Measurements from ENCODE around the gene PRR19.
"Not testable (repeated sequence)": the region's sequence is repeated elsewhere in the genome, so short reads cannot be mapped to it uniquely, and the experiment has no call there.

The PRR19 gene

DNA sequence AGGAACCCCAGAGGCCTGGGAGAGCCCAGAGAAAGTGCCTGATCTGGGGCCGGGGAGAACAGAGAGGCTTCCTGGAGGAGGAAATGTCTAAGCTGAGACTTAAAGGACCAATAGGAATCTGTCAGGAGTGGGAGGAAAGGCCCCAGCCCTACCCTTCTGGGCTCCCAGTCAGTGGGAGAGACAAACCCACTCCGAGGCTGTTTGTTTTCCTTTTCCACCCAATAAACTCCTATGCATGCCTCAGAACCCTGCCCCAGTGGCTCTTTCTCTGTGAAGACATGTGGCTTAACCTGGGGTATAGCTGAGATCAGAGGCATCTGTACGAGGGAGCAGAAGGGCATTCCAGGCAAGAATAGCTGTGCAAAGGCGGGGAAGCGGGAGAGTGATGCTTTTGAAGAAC is 25.4 kb downstream of the PRR19 start:
- no peak for DNase-seq
- H3K4me3 Mint-ChIP-seq, result peak overlapping the region; percentile 89
- TF ChIP-seq, protein P1, sequence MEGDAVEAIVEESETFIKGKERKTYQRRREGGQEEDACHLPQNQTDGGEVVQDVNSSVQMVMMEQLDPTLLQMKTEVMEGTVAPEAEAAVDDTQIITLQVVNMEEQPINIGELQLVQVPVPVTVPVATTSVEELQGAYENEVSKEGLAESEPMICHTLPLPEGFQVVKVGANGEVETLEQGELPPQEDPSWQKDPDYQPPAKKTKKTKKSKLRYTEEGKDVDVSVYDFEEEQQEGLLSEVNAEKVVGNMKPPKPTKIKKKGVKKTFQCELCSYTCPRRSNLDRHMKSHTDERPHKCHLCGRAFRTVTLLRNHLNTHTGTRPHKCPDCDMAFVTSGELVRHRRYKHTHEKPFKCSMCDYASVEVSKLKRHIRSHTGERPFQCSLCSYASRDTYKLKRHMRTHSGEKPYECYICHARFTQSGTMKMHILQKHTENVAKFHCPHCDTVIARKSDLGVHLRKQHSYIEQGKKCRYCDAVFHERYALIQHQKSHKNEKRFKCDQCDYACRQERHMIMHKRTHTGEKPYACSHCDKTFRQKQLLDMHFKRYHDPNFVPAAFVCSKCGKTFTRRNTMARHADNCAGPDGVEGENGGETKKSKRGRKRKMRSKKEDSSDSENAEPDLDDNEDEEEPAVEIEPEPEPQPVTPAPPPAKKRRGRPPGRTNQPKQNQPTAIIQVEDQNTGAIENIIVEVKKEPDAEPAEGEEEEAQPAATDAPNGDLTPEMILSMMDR (IDR thresholded peaks at IDR 0.05), result no peak
- H3K9me3 Mint-ChIP-seq, result no peaks in the 10 kb centered on the region
- H3K36me3 Mint-ChIP-seq (ENCODE audit: low read depth), result no peaks in the 10 kb centered on the region
- peaks cover 54% of the 10 kb centered on the region for H3K4me1 Mint-ChIP-seq
- no peak overlapping the region for H3K27ac Mint-ChIP-seq
- H3K27me3 Mint-ChIP-seq (ENCODE audit: low read depth, poor library complexity), result peaks cover 37% of the 10 kb centered on the region

DNA sequence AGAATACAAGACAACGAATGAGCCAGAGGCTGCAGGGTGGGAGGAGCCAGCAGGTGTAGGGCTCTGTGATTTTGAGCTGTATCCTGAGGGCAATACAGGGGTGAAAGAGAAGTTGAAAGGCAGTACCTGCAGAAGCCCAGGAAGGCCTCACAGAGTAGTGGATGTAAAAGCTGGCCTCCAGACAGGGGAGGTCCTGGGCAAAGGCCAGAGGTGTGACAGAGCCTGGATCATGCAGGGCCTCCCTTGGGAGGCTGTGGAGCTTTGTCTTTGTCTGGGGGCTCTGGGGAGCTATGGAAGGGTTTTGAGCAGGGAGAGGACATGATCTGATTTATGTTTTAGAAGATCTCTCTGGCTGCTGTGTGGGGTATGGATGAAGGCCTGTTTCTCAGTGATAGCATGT is 26.2 kb downstream of the PRR19 start:
- peaks cover 54% of the 10 kb centered on the region for H3K4me1 Mint-ChIP-seq
- H3K4me3 Mint-ChIP-seq, result peak overlapping the region; percentile 8
- H3K36me3 Mint-ChIP-seq (ENCODE audit: low read depth), result no peaks in the 10 kb centered on the region
- H3K27ac Mint-ChIP-seq, result no peak overlapping the region
- H3K27me3 Mint-ChIP-seq (ENCODE audit: low read depth, poor library complexity), result peaks cover 30% of the 10 kb centered on the region
- no peaks in the 10 kb centered on the region for H3K9me3 Mint-ChIP-seq
- TF ChIP-seq, protein P1 (IDR thresholded peaks at IDR 0.05), result no peak
- no peak for DNase-seq

DNA sequence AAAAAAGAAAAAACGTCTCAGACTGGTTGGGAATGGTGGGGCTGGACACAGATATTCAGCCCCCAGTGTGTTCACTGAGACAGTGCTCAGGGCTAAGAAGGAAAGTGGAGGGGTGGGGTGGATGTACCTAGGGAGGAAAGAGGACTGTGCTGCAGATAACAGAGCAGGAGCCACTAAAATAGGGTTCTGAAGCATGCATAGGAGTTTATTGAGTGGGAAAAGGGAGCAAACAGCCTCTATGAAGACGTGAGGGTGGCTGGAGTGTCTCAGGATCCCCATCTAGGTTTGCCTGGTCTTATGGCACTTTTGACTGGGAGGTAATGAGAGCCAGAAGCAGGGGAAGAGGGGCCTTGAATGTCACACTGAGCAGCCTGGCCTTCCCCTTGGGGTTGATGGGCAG is 26.9 kb downstream of the PRR19 start:
- peaks cover 23% of the 10 kb centered on the region for H3K27me3 Mint-ChIP-seq (ENCODE audit: low read depth, poor library complexity)
- peaks cover 54% of the 10 kb centered on the region for H3K4me1 Mint-ChIP-seq
- H3K4me3 Mint-ChIP-seq, result peak overlapping the region; percentile 13
- TF ChIP-seq, protein P1 (IDR thresholded peaks at IDR 0.05), result no peak
- DNase-seq, result no peak
- H3K27ac Mint-ChIP-seq, result peak overlapping the region; percentile 88
- no peaks in the 10 kb centered on the region for H3K9me3 Mint-ChIP-seq
- no peaks in the 10 kb centered on the region for H3K36me3 Mint-ChIP-seq (ENCODE audit: low read depth)

DNA sequence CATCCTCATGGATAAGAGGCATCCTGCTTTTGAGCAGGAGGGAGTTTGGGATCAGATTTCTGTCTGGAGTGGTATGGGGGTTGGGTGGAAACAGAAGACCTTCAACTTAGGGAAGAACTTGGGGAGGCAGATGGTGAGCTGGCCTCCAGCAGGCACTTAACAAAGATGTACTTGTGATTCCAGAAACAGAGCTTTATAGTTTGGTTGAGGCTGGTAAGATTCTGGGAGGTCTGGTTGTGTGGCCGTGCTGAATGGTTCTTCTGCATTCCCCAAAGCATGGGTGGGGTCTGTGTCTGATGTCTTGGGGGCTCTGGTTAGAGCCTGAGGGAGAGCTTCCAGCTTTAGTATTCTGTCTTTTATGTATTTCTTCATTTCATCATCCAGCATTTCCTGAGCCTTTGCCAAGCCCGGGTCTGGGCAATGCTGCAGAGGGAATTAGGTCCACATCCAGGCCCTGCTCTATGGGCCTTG is 28.3 kb downstream of the PRR19 start:
- H3K27ac Mint-ChIP-seq, result peak overlapping the region; percentile 80
- DNase-seq, result no peak

DNA sequence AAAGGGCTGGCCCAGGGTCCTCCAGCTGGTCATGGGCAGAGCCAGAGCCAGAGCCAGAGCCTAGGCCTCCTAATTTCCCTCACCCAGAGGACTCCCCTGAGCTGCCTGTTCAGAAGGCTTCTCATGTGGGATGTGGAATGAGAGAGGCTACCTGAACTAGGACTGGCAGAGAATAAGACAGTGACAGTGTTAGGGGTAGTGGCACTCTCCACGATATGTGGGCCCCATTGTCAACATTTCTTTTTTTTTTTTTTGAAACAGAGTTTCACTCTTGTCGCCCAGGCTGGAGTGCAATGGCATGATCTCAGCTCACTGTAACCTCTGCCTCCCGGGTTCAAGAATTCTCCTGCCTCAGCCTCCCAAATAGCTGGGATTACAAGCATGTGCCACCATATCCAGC is 29.4 kb downstream of the PRR19 start:
- H3K4me3 Mint-ChIP-seq; H3K9me3 Mint-ChIP-seq; DNase-seq; H3K36me3 Mint-ChIP-seq (ENCODE audit: low read depth); H3K27me3 Mint-ChIP-seq (ENCODE audit: low read depth, poor library complexity); H3K27ac Mint-ChIP-seq: not testable (repeated sequence)
- peaks cover 45% of the 10 kb centered on the region for H3K4me1 Mint-ChIP-seq

More for the DNA sequence above, 28.3 kb downstream of the PRR19 start:
- H3K36me3 Mint-ChIP-seq (ENCODE audit: low read depth), result no peaks in the 10 kb centered on the region
- H3K27me3 Mint-ChIP-seq (ENCODE audit: low read depth, poor library complexity), result peaks cover 8% of the 10 kb centered on the region
- no peaks in the 10 kb centered on the region for H3K9me3 Mint-ChIP-seq
- H3K4me1 Mint-ChIP-seq, result peaks cover 48% of the 10 kb centered on the region
- TF ChIP-seq, protein P1 (IDR thresholded peaks at IDR 0.05), result no peak
- H3K4me3 Mint-ChIP-seq, result no peak overlapping the region

DNA sequence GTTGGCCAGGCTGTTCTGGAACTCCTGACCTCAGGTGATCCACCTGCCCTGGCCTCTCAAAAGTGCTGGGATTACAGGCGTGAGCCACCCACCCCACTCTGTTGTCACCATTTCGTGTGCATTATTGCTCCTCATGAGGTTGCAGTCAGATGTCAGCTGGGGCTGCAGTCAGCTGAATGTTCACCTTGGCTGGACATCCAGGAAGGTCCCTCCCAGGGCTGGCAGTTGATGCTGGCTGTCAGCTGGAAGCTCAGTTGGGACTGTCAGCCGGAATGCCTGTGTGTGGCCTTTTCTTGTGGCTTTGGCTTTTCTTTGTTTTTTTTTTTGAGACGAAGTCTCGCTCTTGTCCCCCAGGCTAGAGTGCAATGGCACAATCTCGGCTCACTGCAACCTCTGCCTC is 30.1 kb downstream of the PRR19 start:
- Mint-ChIP-seq H3K27ac (no peak overlapping the region), H3K36me3 (ENCODE audit: low read depth) (no peaks in the 10 kb centered on the region)

More for the DNA sequence above, 30.1 kb downstream of the PRR19 start:
- H3K27me3 Mint-ChIP-seq (ENCODE audit: low read depth, poor library complexity), result peaks cover 7% of the 10 kb centered on the region
- no peaks in the 10 kb centered on the region for H3K9me3 Mint-ChIP-seq
- no peak overlapping the region for H3K4me3 Mint-ChIP-seq
- TF ChIP-seq, protein P1 (IDR thresholded peaks at IDR 0.05), result no peak
- DNase-seq, result no peak
- peaks cover 37% of the 10 kb centered on the region for H3K4me1 Mint-ChIP-seq
